Camera-type eye (tissue), 1 donor: ENCODE measurements around the gene SEMA4A. TPM values are rescaled to one million over a fixed set of nuclear protein-coding genes. Genes with fewer than 3 reads are reported as not detected.

Experiments
- total RNA-seq: library from RNA; depleted of rRNA; stranded (reverse); fragments of >200 nt; gene quantifications from one replicate; pipeline ENCODE4 v1.2.3, GENCODE V29; 2014

SEMA4A gene
- 12.1 TPM for total RNA-seq

GRCh38 chr1:156153362-156153761 is at the start of gene SEMA4A:
TSS of gene SEMA4A (plus strand) at chr1:156153585. CDS start at chr1:156154579, 994 bp downstream.

DNA sequence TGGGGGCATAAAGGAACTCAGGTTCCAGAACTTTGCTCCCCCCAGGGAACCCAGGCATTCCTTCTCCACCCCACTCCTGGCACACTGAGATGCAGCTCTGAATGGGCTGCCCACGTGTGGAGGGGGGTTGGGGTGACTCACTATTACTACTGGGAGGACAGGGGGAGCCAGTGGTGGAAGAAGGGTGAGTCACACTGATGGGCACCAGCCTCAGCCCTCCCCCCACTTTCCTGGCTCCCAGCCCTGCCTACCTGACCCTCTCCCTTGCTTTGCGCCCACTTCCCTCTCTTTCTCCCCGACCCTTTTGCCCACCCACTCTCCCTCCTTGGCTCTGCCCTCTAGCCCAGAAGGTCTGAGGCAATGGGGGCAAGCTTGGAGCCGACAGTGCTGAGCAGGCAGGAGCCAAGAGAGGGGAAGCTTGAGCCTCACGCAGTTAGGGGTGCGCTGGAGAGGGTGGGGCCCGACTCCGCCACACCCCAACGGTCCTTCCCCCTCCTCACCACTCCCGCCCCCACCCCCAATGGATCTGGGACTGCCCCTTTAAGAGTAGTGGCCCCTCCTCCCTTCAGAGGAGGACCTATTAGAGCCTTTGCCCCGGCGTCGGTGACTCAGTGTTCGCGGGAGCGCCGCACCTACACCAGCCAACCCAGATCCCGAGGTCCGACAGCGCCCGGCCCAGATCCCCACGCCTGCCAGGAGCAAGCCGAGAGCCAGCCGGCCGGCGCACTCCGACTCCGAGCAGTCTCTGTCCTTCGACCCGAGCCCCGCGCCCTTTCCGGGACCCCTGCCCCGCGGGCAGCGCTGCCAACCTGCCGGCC is 39.1 kb upstream of the SEMA4A start, which contains the start of gene LMNA:
Gene LMNA, plus strand, starts transcription at position 611 of the 818 bp plus-strand sequence. CDS start 208 bp downstream, outside the sequence.

DNA sequence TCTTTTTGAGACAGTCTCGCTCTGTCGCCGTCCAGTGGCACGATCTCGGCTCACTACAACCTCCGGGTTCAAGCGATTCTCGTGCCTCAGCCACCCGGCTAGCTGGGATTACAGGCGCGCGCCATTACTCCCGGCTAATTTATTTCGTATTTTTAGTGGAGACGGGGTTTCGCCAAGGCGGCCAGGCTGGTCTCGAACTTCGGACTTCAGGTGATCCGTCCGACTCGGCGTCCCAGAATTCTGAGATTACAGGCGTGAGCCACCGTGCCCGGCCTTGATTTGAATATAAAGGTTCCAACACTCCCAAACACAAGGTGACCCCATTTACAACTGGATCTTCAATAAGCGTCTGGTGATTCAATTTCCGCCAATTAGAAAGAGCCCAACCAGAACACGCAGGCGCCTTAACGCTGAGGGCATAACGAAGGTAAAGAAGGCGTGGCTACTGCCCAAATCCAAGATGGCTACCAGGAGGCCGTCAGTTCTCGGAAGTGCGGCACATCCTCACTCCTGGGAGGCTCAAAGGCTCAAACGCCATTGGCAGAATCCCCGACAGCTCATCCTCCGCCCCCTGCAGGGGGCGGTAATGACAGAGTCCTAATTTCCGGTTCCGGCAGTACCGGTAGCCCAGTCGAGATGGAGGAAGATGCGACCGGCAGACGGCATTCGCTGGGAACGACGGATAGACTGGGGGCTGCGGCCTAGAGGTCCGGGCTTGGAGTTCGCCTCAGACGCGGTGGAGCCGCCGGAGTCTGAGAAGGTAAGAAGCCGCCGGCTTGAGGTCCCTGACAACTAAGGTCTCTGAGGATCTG is 40.3 kb downstream of the SEMA4A start, which contains the start of gene SLC25A44:
Gene SLC25A44, plus strand, starts transcription at position 617 of the 812 bp plus-strand sequence. CDS start 5,744 bp downstream, outside the sequence.

DNA sequence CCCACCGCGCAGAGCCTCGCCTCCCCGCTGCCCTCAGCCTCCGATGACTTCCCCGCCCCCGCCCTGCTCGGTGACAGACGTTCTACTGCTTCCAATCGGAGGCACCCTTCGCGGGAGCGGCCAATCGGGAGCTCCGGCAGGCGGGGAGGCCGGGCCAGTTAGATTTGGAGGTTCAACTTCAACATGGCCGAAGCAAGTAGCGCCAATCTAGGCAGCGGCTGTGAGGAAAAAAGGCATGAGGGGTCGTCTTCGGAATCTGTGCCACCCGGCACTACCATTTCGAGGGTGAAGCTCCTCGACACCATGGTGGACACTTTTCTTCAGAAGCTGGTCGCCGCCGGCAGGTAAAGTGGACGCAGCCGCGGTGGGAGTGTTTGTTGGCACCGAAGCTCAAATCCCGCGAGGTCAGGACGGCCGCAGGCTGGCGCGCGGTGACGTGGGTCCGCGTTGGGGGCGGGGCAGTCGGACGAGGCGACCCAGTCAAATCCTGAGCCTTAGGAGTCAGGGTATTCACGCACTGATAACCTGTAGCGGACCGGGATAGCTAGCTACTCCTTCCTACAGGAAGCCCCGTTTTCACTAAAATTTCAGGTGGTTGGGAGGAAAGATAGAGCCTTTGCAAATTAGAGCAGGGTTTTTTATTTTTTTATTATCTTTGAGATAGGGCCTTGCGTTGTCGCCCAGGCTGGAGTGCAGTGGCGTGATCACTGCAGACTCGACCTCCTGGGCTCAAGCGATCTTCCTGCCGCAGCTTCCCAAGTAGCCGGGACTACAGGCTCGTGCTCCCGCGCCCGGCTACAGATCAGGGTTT is 59.7 kb downstream of the SEMA4A start, which contains the start of gene PMF1:
Gene PMF1, plus strand, starts transcription at position 175 of the 811 bp plus-strand sequence. Its CDS starts 9 bp downstream, at position 184.

Other genes starting within 250 kb of the SEMA4A start
- gene RIT1, start 242.2 kb upstream of the SEMA4A start, total RNA-seq, result 54.2 TPM
- 71.8 TPM for gene KHDC4, start 219.2 kb upstream of the SEMA4A start, total RNA-seq
- gene RXFP4, start 211.9 kb upstream of the SEMA4A start, total RNA-seq, result not detected
- 97.5 TPM for gene ARHGEF2, start 175.0 kb upstream of the SEMA4A start, total RNA-seq
- gene SSR2, start 132.6 kb upstream of the SEMA4A start, total RNA-seq, result 312 TPM
- 24.2 TPM for gene UBQLN4, start 99.8 kb upstream of the SEMA4A start, total RNA-seq
- 30.1 TPM for gene LAMTOR2, start 98.8 kb upstream of the SEMA4A start, total RNA-seq
- gene RAB25, start 92.4 kb upstream of the SEMA4A start, total RNA-seq, result 3.6 TPM
- gene MEX3A, start 71.1 kb upstream of the SEMA4A start, total RNA-seq, result 37.0 TPM
- gene LMNA, start 38.9 kb upstream of the SEMA4A start, total RNA-seq, result 201 TPM
- 16.4 TPM for gene SLC25A44, start 40.5 kb downstream of the SEMA4A start, total RNA-seq
- 47.1 TPM for gene PMF1, start 59.4 kb downstream of the SEMA4A start, total RNA-seq
- gene BGLAP, start 88.6 kb downstream of the SEMA4A start, total RNA-seq, result 1.5 TPM
- 4.6 TPM for gene PAQR6, start 94.5 kb downstream of the SEMA4A start, total RNA-seq
- 63.6 TPM for gene SMG5, start 129.2 kb downstream of the SEMA4A start, total RNA-seq
- gene TMEM79, start 130.7 kb downstream of the SEMA4A start, total RNA-seq, result 3.7 TPM
- gene GLMP, start 142.1 kb downstream of the SEMA4A start, total RNA-seq, result 16.9 TPM
- not detected for gene VHLL, start 145.7 kb downstream of the SEMA4A start, total RNA-seq
- 259 TPM for gene CCT3, start 184.7 kb downstream of the SEMA4A start, total RNA-seq
- gene TSACC, start 184.9 kb downstream of the SEMA4A start, total RNA-seq, result not detected
- not detected for gene RHBG, start 215.6 kb downstream of the SEMA4A start, total RNA-seq